Measurements from ENCODE around the gene RECQL. TPM values are rescaled to one million over a fixed set of nuclear protein-coding genes. Genes with fewer than 3 reads are reported as not detected.

Gene RECQL
- total RNA-seq, 6 donors from 2014 or later, result 15.7 to 34.2 (median 28.0) TPM

DNA sequence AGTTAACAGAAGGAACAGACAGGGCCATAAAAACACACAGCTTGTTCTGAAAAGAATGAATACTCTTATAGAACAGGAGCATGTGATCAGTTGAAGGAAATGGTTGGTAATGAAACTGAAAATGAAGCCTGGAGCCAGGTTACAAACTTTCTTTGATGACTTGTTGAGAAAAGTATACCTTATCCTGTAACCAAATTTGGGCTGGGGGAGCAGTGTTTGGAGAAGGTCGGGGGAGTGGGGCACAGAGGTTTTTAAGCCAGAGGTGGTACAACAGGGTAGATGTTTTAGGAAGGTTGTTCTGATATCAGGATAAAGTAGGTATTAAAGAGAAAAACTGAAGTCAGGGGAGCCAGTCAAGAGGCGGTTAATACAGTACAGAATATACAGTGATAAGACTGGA, 8.3 kb upstream of the RECQL start:
- peaks cover 0 to 53% (median 10%) of the 10 kb centered on the region in 4 donors for H3K36me3 ChIP-seq
- TF ChIP-seq, protein P1, sequence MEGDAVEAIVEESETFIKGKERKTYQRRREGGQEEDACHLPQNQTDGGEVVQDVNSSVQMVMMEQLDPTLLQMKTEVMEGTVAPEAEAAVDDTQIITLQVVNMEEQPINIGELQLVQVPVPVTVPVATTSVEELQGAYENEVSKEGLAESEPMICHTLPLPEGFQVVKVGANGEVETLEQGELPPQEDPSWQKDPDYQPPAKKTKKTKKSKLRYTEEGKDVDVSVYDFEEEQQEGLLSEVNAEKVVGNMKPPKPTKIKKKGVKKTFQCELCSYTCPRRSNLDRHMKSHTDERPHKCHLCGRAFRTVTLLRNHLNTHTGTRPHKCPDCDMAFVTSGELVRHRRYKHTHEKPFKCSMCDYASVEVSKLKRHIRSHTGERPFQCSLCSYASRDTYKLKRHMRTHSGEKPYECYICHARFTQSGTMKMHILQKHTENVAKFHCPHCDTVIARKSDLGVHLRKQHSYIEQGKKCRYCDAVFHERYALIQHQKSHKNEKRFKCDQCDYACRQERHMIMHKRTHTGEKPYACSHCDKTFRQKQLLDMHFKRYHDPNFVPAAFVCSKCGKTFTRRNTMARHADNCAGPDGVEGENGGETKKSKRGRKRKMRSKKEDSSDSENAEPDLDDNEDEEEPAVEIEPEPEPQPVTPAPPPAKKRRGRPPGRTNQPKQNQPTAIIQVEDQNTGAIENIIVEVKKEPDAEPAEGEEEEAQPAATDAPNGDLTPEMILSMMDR (IDR thresholded peaks at IDR 0.05), result no peak
- TF ChIP-seq EP300 (IDR thresholded peaks at IDR 0.05), result no peak
- TF ChIP-seq POLR2AphosphoS5 (IDR thresholded peaks at IDR 0.05), result no peak
- no peak for TF ChIP-seq POLR2A (IDR thresholded peaks at IDR 0.05)
- H3K4me1 ChIP-seq, result peaks cover 0 to 7% (median 3%) of the 10 kb centered on the region in 4 donors

DNA sequence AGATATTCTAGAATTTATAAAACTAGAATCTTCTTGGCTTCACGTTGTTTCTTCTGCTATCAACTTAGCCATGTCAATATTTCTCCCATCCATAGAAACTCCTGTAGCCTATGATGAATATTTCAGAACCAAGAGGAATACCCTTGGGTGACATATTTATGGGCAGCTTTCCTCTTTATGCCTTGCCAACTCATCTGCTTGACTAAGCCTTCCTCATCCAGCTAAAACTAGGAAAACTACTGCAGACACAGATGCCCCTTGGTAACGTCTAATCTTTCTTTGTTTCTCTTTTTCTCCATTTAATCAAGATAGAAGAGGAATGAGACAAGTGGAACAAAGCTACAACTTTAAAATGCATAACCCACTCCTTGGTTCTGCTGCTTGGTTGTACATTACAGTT, 6.4 kb upstream of the RECQL start:
- Histone ChIP-seq H3K9me3 (no peaks in the 10 kb centered on the region), H3K4me1 (peaks cover 15 to 26% (median 20%) of the 10 kb centered on the region in 4 donors), H3K4me3 (no peak overlapping the region), H3K27me3 (no peaks in the 10 kb centered on the region), H3K27ac (no peak overlapping the region), H3K36me3 (peaks cover 0 to 36% (median 2%) of the 10 kb centered on the region in 4 donors)
- DNase-seq (no peak), ATAC-seq (ENCODE audit: low FRiP score in 2 of 2) (no peak)
- WGBS, 2 donors, result 82 to 90% methylated on average over 2 of the region's 2 CpGs
- no peak for TF ChIP-seq EP300 (IDR thresholded peaks at IDR 0.05)
- TF ChIP-seq POLR2A (IDR thresholded peaks at IDR 0.05), result no peak
- TF ChIP-seq POLR2AphosphoS5 (IDR thresholded peaks at IDR 0.05), result no peak

More for the DNA sequence above, 8.3 kb upstream of the RECQL start:
- ATAC-seq (ENCODE audit: low FRiP score in 2 of 2) (no peak), DNase-seq (no peak)
- no peak overlapping the region for H3K27ac ChIP-seq
- no peaks in the 10 kb centered on the region for H3K27me3 ChIP-seq
- no peak overlapping the region for H3K4me3 ChIP-seq
- H3K9me3 ChIP-seq, result no peaks in the 10 kb centered on the region
- 37 to 38% methylated on average over 2 of the region's 2 CpGs for WGBS, 2 donors

DNA sequence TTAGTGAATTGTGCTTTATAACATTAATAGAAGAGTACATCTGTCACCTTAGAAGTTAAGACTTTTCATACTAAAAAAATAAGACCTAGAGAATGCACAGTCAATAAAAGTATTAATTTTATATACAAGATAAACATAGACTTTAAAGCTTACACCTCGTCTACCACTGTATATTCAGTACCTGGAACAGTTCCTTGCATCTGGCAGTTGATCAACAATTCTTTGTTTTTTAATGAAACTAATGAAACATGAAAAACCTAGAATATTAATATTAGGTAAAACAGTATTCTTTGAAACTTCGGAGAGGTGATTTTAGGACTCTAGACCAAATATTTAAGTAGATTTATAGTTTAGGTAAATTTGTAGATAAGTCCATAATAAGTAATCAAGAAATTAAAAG, 4.5 kb upstream of the RECQL start:
- no peak overlapping the region for H3K4me3 ChIP-seq
- H3K27me3 ChIP-seq, result no peaks in the 10 kb centered on the region
- H3K9me3 ChIP-seq, result no peaks in the 10 kb centered on the region
- H3K36me3 ChIP-seq, result peaks cover 0 to 22% (median 0%) of the 10 kb centered on the region in 4 donors
- TF ChIP-seq EP300 (IDR thresholded peaks at IDR 0.05), result no peak
- no peak for TF ChIP-seq POLR2A (IDR thresholded peaks at IDR 0.05)
- TF ChIP-seq, protein P1 (IDR thresholded peaks at IDR 0.05), result no peak
- no peak for TF ChIP-seq POLR2AphosphoS5 (IDR thresholded peaks at IDR 0.05)
- H3K4me1 ChIP-seq, result peaks cover 23 to 36% (median 26%) of the 10 kb centered on the region in 4 donors
- ATAC-seq (ENCODE audit: low FRiP score in 2 of 2) (no peak), DNase-seq (no peak)
- WGBS, 2 donors, result 18 to 41% methylated on average over 2 of the region's 2 CpGs
- H3K27ac ChIP-seq, result no peak overlapping the region

DNA sequence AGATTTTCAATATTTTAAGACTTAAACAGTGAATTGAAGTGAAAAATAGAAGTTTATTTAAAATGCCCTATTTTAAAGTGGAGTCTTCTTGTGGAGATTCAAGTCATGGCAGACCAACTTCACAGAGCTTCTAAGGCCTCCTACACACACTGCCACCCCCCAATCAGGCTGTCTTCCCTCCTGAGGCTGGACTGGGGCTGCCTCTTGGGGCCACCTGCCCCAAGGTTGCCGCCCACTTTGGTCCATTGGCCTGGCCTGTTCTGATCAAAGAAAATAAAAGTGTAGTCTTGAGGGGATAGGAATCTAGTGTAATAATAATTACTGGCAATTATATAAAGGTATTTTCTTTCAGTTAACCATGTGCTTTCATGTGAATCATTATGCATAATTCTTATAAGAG, 1.4 kb upstream of the RECQL start:
- peaks cover 3 to 14% (median 4%) of the 10 kb centered on the region in 4 donors for H3K36me3 ChIP-seq
- H3K27ac ChIP-seq, result no peak overlapping the region
- no peaks in the 10 kb centered on the region for H3K9me3 ChIP-seq
- WGBS, 2 donors, result 84 to 85% methylated on average over 1 of the region's 1 CpG
- H3K4me3 ChIP-seq, result peak overlapping the region in 2 of 4 donors; percentile 93 to 95
- H3K4me1 ChIP-seq, result peaks cover 35 to 51% (median 38%) of the 10 kb centered on the region in 4 donors
- no peaks in the 10 kb centered on the region for H3K27me3 ChIP-seq
- DNase-seq (no peak), ATAC-seq (ENCODE audit: low FRiP score in 2 of 2) (no peak)
- TF ChIP-seq POLR2A (IDR thresholded peaks at IDR 0.05) (no peak), EP300 (IDR thresholded peaks at IDR 0.05) (no peak), POLR2AphosphoS5 (IDR thresholded peaks at IDR 0.05) (no peak)
- TF ChIP-seq, protein P1 (IDR thresholded peaks at IDR 0.05), result no peak

DNA sequence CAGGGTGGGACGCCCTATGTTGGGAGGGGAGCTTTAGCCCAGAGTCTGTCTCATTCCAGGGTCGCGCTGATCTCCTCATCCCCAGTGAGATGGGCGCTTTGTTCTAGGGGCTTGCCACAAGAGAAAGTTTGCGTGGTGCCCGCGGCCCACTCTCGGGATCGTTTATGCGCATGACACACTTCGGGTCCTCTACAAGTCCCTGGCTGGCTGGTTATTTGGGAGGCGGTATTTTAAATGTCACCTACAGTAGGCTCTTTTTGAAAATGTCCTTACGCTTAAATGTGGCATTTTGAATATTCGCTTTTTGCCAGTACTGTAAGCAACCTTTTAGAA, 695 bp upstream of the RECQL start:
- peak in 1 of 2 donors; percentile 51 for DNase-seq
- peaks cover 35 to 51% (median 38%) of the 10 kb centered on the region in 4 donors for H3K4me1 ChIP-seq
- 0 to 1% methylated on average over 10 to 13 of the region's 14 CpGs for WGBS, 2 donors

More for the DNA sequence above, 695 bp upstream of the RECQL start:
- ATAC-seq (ENCODE audit: low FRiP score in 2 of 2), result peak; percentile 11 to 30
- peaks cover 3 to 18% (median 10%) of the 10 kb centered on the region in 4 donors for H3K36me3 ChIP-seq
- H3K27ac ChIP-seq, result peak overlapping the region; percentile 89 to 91 (median 90)
- no peaks in the 10 kb centered on the region for H3K9me3 ChIP-seq
- H3K4me3 ChIP-seq, result peak overlapping the region; percentile 78 to 95 (median 92)
- no peaks in the 10 kb centered on the region for H3K27me3 ChIP-seq
- TF ChIP-seq POLR2AphosphoS5 (IDR thresholded peaks at IDR 0.05), result no peak
- TF ChIP-seq, protein P1 (IDR thresholded peaks at IDR 0.05), result no peak
